ENCODE results near the gene RHOC.

Gene RHOC

GRCh38 chr1:112695276-112695675 is 11.7 kb downstream of the RHOC start:
- DNase-seq = no peak
- no peak for TF ChIP-seq CTCF (IDR thresholded peaks at IDR 0.05; ENCODE audit: low read depth, low read length)
- peaks cover 72% of the 10 kb centered on the region for H3K36me3 ChIP-seq
- H3K4me3 ChIP-seq (ENCODE audit: low read depth, low read length) = no peak overlapping the region
- no peaks in the 10 kb centered on the region for H3K27me3 ChIP-seq (ENCODE audit: insufficient read depth, low read depth, severe bottlenecking)
- no peak overlapping the region for H3K27ac ChIP-seq
- H3K9me3 ChIP-seq (ENCODE audit: severe bottlenecking) = no peaks in the 10 kb centered on the region

- Histone ChIP-seq H3K4me3 (ENCODE audit: low read depth, low read length) (no peak overlapping the region), H3K27me3 (ENCODE audit: insufficient read depth, low read depth, severe bottlenecking) (no peaks in the 10 kb centered on the region), H3K9me3 (ENCODE audit: severe bottlenecking) (no peaks in the 10 kb centered on the region), H3K27ac (no peak overlapping the region), H3K36me3 (peaks cover 72% of the 10 kb centered on the region)
- no peak for DNase-seq
- no peak for TF ChIP-seq CTCF (IDR thresholded peaks at IDR 0.05; ENCODE audit: low read depth, low read length)
These were observed 12.5 kb downstream of the RHOC start for GRCh38 chr1:112694363-112694929.

GRCh38 chr1:112693821-112694220 is 13.1 kb downstream of the RHOC start:
- no peak for DNase-seq
- peaks cover 70% of the 10 kb centered on the region for H3K36me3 ChIP-seq
- no peaks in the 10 kb centered on the region for H3K27me3 ChIP-seq (ENCODE audit: insufficient read depth, low read depth, severe bottlenecking)
- no peak for TF ChIP-seq CTCF (IDR thresholded peaks at IDR 0.05; ENCODE audit: low read depth, low read length)
- no peak overlapping the region for H3K27ac ChIP-seq
- H3K9me3 ChIP-seq (ENCODE audit: severe bottlenecking) = no peaks in the 10 kb centered on the region
- H3K4me3 ChIP-seq (ENCODE audit: low read depth, low read length) = no peak overlapping the region

- Histone ChIP-seq H3K27me3 (ENCODE audit: insufficient read depth, low read depth, severe bottlenecking) (no peaks in the 10 kb centered on the region), H3K27ac (no peak overlapping the region), H3K36me3 (peaks cover 59% of the 10 kb centered on the region), H3K4me3 (ENCODE audit: low read depth, low read length) (no peak overlapping the region), H3K9me3 (ENCODE audit: severe bottlenecking) (no peaks in the 10 kb centered on the region)
- TF ChIP-seq CTCF (IDR thresholded peaks at IDR 0.05; ENCODE audit: low read depth, low read length) = no peak
- no peak for DNase-seq
These were observed 14.2 kb downstream of the RHOC start for GRCh38 chr1:112692681-112693080.

GRCh38 chr1:112689842-112690237 is 17.1 kb downstream of the RHOC start:
- no peak overlapping the region for H3K27ac ChIP-seq
- no peaks in the 10 kb centered on the region for H3K9me3 ChIP-seq (ENCODE audit: severe bottlenecking)
- H3K27me3 ChIP-seq (ENCODE audit: insufficient read depth, low read depth, severe bottlenecking) = no peaks in the 10 kb centered on the region
- H3K4me3 ChIP-seq (ENCODE audit: low read depth, low read length) = no peak overlapping the region
- DNase-seq = no peak
- H3K36me3 ChIP-seq = peaks cover 34% of the 10 kb centered on the region
- no peak for TF ChIP-seq CTCF (IDR thresholded peaks at IDR 0.05; ENCODE audit: low read depth, low read length)

GRCh38 chr1:112689196-112689841 is 17.6 kb downstream of the RHOC start:
- Histone ChIP-seq H3K27me3 (ENCODE audit: insufficient read depth, low read depth, severe bottlenecking) (no peaks in the 10 kb centered on the region), H3K9me3 (ENCODE audit: severe bottlenecking) (no peaks in the 10 kb centered on the region), H3K4me3 (ENCODE audit: low read depth, low read length) (no peak overlapping the region), H3K36me3 (peaks cover 29% of the 10 kb centered on the region), H3K27ac (no peak overlapping the region)
- TF ChIP-seq CTCF (IDR thresholded peaks at IDR 0.05; ENCODE audit: low read depth, low read length) = no peak
- no peak for DNase-seq
